Activated gamma-delta T cell treated with anti-CD3 and anti-CD28 coated beads, Interleukin-2, amount 50 U/mL, for 16 hours (primary cell): ENCODE measurements around the gene PRAMEF27.
"Not testable (repeated sequence)": the region's sequence is repeated elsewhere in the genome, so short reads cannot be mapped to it uniquely, and the experiment has no call there.

Source experiments
- DNase-seq: peaks from one replicate; pipeline ENCODE4 v3.0.0-alpha.2; 2020; ENCODE audit warnings: low read depth

The PRAMEF27 gene

DNA sequence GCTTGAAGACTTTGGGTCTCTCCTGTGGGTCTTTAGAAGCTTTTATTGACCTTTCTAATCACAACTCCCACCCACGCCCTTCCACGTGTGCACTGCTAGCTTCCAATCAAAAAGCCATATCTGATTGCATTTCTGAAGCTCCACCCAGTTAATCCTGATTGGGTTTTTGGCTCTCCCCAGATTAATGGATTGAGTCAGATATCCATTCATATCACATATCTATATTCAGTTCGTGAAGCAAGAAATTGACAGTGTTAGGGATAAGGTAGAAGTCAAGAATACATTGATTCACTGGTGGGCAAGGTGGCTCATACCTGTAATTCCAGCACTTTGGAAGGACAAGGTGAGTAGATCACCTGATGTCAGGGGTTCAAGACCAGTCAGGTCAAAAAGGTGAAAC, at the start of gene PRAMEF27:
Gene PRAMEF27, minus strand, starts transcription at position 101 of the 400 bp plus-strand sequence. CDS start 2,916 bp downstream, outside the sequence.
- DNase-seq: not testable (repeated sequence)

DNA sequence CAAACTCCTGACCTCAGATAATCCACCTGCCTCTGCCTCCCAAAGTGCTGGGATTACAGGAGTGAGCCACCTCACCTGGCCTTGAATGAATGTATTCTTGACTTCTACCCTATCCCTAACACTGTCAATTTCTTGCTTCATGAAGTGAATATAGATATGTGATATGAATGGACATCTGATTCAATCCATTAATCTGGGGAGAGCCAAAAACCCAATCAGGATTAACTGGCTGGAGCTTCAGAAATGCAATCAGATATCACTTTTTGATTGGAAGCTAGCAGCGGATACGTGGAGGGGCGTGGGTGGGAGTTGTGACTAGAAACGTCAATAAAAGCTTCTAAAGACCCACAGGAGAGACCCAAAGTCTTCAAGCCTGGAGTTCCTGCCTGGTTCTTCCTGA, 14.1 kb upstream of the PRAMEF27 start, which contains the start of gene PRAMEF25:
Gene PRAMEF25, plus strand, starts transcription at position 301 of the 400 bp plus-strand sequence. CDS start 2,920 bp downstream, outside the sequence.
- not testable (repeated sequence) for DNase-seq

DNA sequence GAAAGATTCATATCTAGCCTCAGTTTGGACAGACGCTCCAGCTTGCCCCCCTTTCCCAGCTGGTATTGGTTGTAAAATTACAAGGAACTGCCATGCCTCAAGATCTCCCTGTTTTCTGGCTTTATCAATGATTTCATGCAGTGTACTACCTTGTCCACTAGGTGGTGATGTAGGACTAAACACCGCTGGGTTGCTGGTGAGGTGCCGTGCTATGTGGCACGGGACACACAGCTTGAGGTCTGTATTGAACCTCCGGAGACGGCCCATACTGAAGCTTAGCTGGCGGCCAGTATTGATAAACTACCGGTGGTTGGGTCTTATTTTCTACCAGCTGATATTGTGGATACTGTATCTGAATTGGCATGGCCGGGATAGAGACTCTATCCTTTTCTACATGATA, 36.5 kb downstream of the PRAMEF27 start:
- DNase-seq: not testable (repeated sequence)

DNA sequence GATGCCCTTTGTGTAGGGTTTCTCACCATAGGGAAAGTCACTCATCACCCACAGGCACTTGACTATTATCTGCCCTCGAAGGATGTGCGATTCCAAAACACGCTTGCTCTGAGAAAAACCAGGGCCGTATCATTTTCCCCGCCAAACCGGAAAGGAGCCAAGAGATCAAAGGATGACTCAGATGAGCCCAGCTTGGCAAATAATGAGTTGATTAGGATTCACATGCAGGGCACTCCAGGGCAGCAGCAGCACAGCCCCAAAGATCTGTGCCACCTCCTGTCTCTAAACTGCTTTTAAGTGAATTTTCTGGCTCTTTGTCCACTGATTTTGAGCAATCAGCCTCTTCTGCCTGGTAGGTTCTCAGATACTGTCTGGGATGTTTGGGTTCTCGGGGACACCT, 44.4 kb downstream of the PRAMEF27 start:
- DNase-seq: not testable (repeated sequence)

GRCh38 chr1:13009348-13009747, 47.0 kb downstream of the PRAMEF27 start:
- DNase-seq: not testable (repeated sequence)

DNA sequence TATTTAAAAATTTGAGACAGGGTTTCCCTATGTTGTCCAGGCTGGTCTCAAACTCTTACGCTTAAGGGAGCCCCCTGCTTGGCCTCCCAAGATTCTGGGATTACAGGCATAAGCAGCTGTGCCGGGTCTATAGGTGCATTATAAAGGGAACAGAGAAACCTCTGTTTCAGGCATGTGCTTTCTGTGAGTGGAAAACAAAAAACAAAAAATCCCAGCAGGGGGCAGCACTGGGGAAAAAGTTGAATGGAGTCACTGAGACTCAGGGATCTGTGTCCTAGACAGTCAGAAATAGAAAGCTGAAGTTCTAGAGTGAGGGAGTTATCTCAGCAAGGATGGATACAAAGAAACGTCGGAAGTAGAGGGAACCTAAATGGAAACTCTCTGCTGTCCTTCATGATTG, 50.6 kb downstream of the PRAMEF27 start:
- not testable (repeated sequence) for DNase-seq
